ENCODE data around the gene TMEM51.

TMEM51 gene

DNA sequence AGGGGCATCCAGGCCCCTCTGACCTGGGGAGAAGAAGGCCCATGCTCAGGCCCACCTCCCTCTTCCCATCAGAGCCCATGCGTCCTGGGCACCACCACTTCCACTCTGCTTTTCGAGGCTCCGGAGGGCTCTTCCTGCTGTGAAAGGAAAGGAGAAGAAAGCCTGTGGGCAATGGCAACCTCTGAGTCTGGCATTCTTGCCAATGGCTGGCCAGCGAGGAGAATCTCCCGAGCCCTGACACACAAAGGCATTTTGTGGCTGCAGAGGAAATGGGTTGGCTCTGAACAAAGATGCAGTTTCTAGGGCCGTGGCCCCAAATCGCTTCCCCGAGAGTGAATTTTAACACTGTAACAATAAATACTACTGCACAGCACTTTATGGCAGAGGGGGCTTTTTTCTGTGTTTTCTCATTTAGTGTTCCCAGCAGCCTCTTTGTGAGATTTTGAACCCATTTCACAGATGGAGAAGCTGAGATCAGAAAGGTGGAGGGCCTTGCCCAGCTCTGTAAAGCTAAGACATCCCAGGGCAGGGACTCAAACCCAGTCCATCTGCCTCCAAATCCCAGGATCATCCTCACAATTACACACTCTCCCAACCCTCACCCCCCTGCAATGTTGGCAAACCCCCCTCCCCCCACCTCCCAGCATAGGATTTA, 35.7 kb upstream of the TMEM51 start:
- no peak overlapping the region for H3K4me3 ChIP-seq (ENCODE audit: control insufficient read depth, low read depth, low read length)
- DNase-seq (ENCODE audit: low read depth), result no peak
- TF ChIP-seq, protein P1, sequence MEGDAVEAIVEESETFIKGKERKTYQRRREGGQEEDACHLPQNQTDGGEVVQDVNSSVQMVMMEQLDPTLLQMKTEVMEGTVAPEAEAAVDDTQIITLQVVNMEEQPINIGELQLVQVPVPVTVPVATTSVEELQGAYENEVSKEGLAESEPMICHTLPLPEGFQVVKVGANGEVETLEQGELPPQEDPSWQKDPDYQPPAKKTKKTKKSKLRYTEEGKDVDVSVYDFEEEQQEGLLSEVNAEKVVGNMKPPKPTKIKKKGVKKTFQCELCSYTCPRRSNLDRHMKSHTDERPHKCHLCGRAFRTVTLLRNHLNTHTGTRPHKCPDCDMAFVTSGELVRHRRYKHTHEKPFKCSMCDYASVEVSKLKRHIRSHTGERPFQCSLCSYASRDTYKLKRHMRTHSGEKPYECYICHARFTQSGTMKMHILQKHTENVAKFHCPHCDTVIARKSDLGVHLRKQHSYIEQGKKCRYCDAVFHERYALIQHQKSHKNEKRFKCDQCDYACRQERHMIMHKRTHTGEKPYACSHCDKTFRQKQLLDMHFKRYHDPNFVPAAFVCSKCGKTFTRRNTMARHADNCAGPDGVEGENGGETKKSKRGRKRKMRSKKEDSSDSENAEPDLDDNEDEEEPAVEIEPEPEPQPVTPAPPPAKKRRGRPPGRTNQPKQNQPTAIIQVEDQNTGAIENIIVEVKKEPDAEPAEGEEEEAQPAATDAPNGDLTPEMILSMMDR (conservative IDR thresholded peaks at IDR 0.05; ENCODE audit: control insufficient read depth, insufficient read depth, low read depth, low read length), result no peak

DNA sequence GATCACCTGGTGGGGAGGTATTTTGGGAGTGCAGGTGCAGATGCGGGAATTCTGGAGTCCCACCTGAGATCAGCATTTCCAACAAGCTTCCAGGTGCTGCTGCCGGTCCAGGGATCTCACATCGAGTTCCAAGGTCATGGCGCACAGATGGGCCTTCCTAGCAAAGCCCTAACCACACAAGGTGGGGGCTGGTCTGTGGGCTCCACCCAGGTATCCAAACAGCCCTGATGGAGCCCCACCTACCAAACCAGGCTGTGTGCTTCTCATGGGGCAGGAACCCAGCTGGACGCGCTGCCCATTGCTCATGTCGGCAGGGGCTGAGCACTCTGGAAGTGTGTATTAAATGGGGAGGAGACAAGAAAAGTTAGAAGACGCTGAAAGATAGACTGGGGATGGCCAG, 35.0 kb upstream of the TMEM51 start:
- TF ChIP-seq, protein P1 (conservative IDR thresholded peaks at IDR 0.05; ENCODE audit: control insufficient read depth, insufficient read depth, low read depth, low read length), result no peak
- no peak overlapping the region for H3K4me3 ChIP-seq (ENCODE audit: control insufficient read depth, low read depth, low read length)
- DNase-seq (ENCODE audit: low read depth), result no peak

DNA sequence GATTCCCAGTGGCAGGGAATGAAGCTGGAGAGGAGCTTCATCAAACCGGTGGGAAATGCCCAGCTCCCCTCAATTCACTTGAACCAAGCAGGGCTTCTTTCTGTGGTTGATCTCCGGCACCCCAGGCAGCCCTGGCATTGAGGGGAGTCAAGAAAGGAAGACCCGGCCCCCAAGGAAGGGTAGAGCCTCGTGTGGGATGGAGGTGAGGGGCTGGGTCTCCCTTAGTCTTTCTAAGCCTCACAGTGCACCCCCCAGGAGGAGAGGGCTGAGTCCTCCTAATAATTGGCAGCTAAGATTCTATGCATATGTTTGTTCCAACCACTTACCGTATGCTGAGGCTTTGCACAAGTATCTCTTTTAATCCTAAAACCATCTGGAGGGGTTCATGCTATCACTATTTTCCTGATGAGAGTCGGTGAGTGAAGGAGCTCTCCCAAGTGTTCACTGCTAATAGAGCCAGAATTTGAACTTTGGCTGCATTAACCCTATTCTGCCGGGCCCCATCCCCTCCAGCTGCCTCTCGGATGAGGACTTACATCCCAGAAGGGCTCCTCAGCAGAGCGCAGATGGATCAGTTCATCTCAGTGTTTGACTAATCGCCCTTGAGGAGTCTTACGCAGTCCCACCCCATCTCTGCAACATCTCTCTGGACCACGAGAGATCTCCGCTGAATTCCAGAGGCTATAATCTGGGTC, 33.1 kb upstream of the TMEM51 start:
- no peak overlapping the region for H3K4me3 ChIP-seq (ENCODE audit: control insufficient read depth, low read depth, low read length)
- no peak for DNase-seq (ENCODE audit: low read depth)
- TF ChIP-seq, protein P1 (conservative IDR thresholded peaks at IDR 0.05; ENCODE audit: control insufficient read depth, insufficient read depth, low read depth, low read length), result no peak

DNA sequence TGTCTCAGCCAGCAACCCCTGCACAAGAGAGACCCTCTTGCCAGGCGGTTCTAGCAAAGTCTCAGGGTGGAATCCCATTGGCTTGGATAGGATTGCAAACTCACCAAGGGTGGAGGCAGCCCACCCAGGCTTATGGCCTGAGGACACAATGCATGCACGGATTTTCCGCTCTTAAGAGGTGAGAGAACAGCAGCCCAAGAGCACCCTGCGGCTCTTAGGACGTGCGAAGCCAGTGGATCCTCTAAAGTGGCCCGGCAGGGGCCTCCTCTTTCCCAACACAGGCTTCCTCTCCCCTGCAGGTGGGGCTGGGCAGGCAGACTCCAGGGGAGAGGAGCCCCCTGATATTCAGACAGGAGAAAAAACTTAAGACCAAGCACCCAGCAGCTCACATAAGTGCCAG, 31.2 kb upstream of the TMEM51 start:
- TF ChIP-seq, protein P1 (conservative IDR thresholded peaks at IDR 0.05; ENCODE audit: control insufficient read depth, insufficient read depth, low read depth, low read length), result no peak
- no peak for DNase-seq (ENCODE audit: low read depth)
- no peak overlapping the region for H3K4me3 ChIP-seq (ENCODE audit: control insufficient read depth, low read depth, low read length)

DNA sequence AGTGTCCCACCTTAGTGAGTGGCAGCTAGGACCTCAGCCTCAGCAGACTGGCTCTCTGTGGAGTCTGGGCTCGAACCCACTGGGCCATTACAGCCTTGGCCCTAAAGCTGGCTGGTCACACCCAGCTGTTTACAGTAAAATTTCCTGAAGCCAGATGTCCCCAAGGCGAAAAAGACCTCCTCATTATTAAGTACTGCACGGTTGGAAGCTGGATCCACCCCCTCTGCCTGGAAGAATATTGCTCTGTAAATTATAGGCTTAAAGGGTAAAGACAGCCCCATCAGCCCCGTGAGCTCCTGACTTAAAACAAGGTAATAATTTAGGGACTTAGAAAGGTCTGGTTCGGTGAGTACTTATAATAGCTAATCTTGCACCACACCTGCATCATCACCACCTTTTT, 30.3 kb upstream of the TMEM51 start:
- H3K4me3 ChIP-seq (ENCODE audit: control insufficient read depth, low read depth, low read length), result no peak overlapping the region
- no peak for DNase-seq (ENCODE audit: low read depth)
- TF ChIP-seq, protein P1 (conservative IDR thresholded peaks at IDR 0.05; ENCODE audit: control insufficient read depth, insufficient read depth, low read depth, low read length), result no peak

DNA sequence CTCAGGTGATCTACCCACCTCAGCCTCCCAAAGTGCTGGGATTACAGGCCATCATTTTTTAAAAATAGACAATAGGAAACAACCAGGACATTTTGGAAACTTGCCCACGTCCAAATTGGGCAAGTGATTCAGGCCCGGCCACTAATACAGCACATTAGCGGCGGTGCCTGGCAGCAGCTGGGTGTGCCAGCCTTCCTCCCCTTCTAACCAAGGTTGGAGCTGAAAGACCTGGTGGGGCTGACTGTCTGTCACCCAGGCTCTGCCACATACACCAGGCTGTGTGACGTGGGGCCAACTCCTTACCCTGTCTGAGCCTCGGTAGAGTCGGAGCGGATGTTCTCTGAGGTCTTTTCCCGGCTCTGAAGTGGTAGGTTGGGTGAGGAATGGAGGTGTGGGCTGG, 29.6 kb upstream of the TMEM51 start:
- DNase-seq (ENCODE audit: low read depth), result no peak
- TF ChIP-seq, protein P1 (conservative IDR thresholded peaks at IDR 0.05; ENCODE audit: control insufficient read depth, insufficient read depth, low read depth, low read length), result no peak

More for the DNA sequence above, 29.6 kb upstream of the TMEM51 start:
- no peak overlapping the region for H3K4me3 ChIP-seq (ENCODE audit: control insufficient read depth, low read depth, low read length)
